Measurements from ENCODE around the gene RUNX3. TPM values are rescaled to one million over a fixed set of nuclear protein-coding genes. Genes with fewer than 3 reads are reported as not detected.

RUNX3 gene
- total RNA-seq, 1 experiment from 2014 or later = 22.6 TPM

- no peak for DNase-seq (ENCODE audit: low read depth, low spot score)
- Histone ChIP-seq H3K4me2 (ENCODE audit: low read length) (no peak overlapping the region), H3K36me3 (ENCODE audit: control insufficient read depth in 1 of 2, insufficient read depth in 2 of 2, low read length in 2 of 2) (no peaks in the 10 kb centered on the region), H2AFZ (ENCODE audit: low read depth, low read length, poor library complexity, severe bottlenecking) (no peak overlapping the region), H3K79me2 (ENCODE audit: insufficient read depth, low read length) (no peaks in the 10 kb centered on the region), H3K9me2 (ENCODE audit: insufficient read depth) (no peaks in the 10 kb centered on the region), H3K9ac (ENCODE audit: low read length) (no peak overlapping the region), H3K9me3 (ENCODE audit: control insufficient read depth in 1 of 2, insufficient read depth in 1 of 2, low read depth in 1 of 2, low read length in 2 of 2) (no peaks in the 10 kb centered on the region), H3K4me3 (replicated peaks in 1 of 2; ENCODE audit: low read depth in 1 of 2, low read length in 2 of 2) (no peak overlapping the region), H3K4me1 (ENCODE audit: control insufficient read depth in 1 of 2, insufficient read depth in 2 of 2, low read length in 2 of 2) (peaks cover 0 to 3% of the 10 kb centered on the region in 2 experiments; a peak in 1 of 4 replicates), H4K20me1 (ENCODE audit: insufficient read depth) (no peaks in the 10 kb centered on the region), H3K27ac (ENCODE audit: low read depth, low read length) (no peak overlapping the region), H3K27me3 (ENCODE audit: insufficient read depth, low read length) (no peaks in the 10 kb centered on the region)
- ChIA-PET RAD21 (ENCODE audit: low non-redundant PET in 1 of 2, low total read pairs in 2 of 2, uncharacterized antibody in 2 of 2, unreplicated experiment in 2 of 2) (no interaction called here), CTCF (no interaction called here), POLR2A (no interaction called here)
- no TSS peak for BruUV-seq (replicated peaks)
- TF ChIP-seq, protein P1, sequence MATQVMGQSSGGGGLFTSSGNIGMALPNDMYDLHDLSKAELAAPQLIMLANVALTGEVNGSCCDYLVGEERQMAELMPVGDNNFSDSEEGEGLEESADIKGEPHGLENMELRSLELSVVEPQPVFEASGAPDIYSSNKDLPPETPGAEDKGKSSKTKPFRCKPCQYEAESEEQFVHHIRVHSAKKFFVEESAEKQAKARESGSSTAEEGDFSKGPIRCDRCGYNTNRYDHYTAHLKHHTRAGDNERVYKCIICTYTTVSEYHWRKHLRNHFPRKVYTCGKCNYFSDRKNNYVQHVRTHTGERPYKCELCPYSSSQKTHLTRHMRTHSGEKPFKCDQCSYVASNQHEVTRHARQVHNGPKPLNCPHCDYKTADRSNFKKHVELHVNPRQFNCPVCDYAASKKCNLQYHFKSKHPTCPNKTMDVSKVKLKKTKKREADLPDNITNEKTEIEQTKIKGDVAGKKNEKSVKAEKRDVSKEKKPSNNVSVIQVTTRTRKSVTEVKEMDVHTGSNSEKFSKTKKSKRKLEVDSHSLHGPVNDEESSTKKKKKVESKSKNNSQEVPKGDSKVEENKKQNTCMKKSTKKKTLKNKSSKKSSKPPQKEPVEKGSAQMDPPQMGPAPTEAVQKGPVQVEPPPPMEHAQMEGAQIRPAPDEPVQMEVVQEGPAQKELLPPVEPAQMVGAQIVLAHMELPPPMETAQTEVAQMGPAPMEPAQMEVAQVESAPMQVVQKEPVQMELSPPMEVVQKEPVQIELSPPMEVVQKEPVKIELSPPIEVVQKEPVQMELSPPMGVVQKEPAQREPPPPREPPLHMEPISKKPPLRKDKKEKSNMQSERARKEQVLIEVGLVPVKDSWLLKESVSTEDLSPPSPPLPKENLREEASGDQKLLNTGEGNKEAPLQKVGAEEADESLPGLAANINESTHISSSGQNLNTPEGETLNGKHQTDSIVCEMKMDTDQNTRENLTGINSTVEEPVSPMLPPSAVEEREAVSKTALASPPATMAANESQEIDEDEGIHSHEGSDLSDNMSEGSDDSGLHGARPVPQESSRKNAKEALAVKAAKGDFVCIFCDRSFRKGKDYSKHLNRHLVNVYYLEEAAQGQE (IDR thresholded peaks at IDR 0.05; ENCODE audit: low read depth) = no peak
- no peak for TF ChIP-seq ZNF274 (IDR thresholded peaks at IDR 0.05; ENCODE audit: low read depth, low read length)
- TF ChIP-seq EZH2 (IDR thresholded peaks at IDR 0.05) = no peak
- TF ChIP-seq ZFX (IDR thresholded peaks at IDR 0.05) = no peak
- TF ChIP-seq, protein P2, sequence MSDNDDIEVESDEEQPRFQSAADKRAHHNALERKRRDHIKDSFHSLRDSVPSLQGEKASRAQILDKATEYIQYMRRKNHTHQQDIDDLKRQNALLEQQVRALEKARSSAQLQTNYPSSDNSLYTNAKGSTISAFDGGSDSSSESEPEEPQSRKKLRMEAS (IDR thresholded peaks at IDR 0.05) = no peak
- no peak for TF ChIP-seq CTCF (IDR thresholded peaks at IDR 0.05 in 2 of 3, conservative IDR thresholded peaks at IDR 0.05 in 1 of 3; ENCODE audit: borderline replicate concordance in 1 of 3, insufficient read depth in 1 of 3, low read depth in 2 of 3, low read length in 2 of 3)
- TF ChIP-seq TCF7L2 (IDR thresholded peaks at IDR 0.05; ENCODE audit: borderline replicate concordance, extremely low read depth, insufficient read depth, insufficient read length) = no peak
- TF ChIP-seq SRF (IDR thresholded peaks at IDR 0.05; ENCODE audit: low read depth) = no peak
- TF ChIP-seq CEBPB (IDR thresholded peaks at IDR 0.05; ENCODE audit: low read depth) = no peak
- no peak for TF ChIP-seq EGR1 (IDR thresholded peaks at IDR 0.05; ENCODE audit: low read depth)
- ATAC-seq = no peak
- intact Hi-C loops (cut with micrococcal nuclease) = no loop called here
Observed at GRCh38 chr1:24961334-24961733, 31.3 kb upstream of the RUNX3 start.
